Measurements from ENCODE around the gene UPF2. TPM values are rescaled to one million over a fixed set of nuclear protein-coding genes. Genes with fewer than 3 reads are reported as not detected.

The UPF2 gene
- polyA plus RNA-seq, 1 donor (not counting 4 experiments of a cell fraction or from before 2014, with no cell fraction given): 20.3 TPM

DNA sequence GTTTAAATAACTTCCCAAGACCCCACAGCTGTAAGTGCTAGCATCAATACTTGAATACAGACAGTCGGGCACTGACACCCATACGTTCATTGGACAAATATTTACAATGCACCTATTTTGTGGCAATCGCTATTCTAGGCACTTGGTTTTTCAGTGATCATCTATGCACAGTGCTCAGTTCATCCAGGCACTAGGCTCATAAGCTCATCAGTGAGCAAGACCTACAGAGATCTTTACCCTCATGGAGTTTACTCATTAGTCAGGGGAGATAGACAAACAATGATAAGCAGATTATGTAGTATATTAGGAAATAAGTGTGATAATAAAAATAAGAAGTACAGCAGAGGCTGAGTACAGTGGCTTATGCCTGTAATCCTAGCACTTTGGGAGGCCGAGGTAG lies 18.5 kb upstream of the UPF2 start:
- H3K9ac ChIP-seq (ENCODE audit: control insufficient read depth, extremely low read depth, insufficient read depth, low read length): no peak overlapping the region
- FAIRE-seq: no peak
- no peaks in the 10 kb centered on the region for H3K36me3 ChIP-seq (ENCODE audit: control insufficient read depth in 2 of 2, extremely low read depth in 1 of 2, insufficient read depth in 2 of 2, low read length in 2 of 2)
- H3K27ac ChIP-seq (ENCODE audit: control insufficient read depth, insufficient read depth, low read length): no peak overlapping the region
- no peak overlapping the region for H3K4me2 ChIP-seq (ENCODE audit: control insufficient read depth, extremely low read depth, insufficient read depth, low read depth, low read length)
- no peaks in the 10 kb centered on the region for H3K27me3 ChIP-seq (ENCODE audit: control insufficient read depth, extremely low read depth, insufficient read depth, low read length)
- H3K79me2 ChIP-seq (ENCODE audit: control insufficient read depth, insufficient read depth, low read length): no peaks in the 10 kb centered on the region
- no peaks in the 10 kb centered on the region for H3K4me1 ChIP-seq (ENCODE audit: control insufficient read depth, extremely low read depth, insufficient read depth, low read length)
- H4K20me1 ChIP-seq (ENCODE audit: control insufficient read depth, extremely low read depth, insufficient read depth, low read length): no peaks in the 10 kb centered on the region
- no peak for TF ChIP-seq EZH2 (IDR thresholded peaks at IDR 0.05; ENCODE audit: low read length)
- no peaks in the 10 kb centered on the region for H3K9me3 ChIP-seq (ENCODE audit: control insufficient read depth, low read depth, low read length)
- H3K4me3 ChIP-seq (ENCODE audit: control insufficient read depth in 2 of 3, extremely low read depth in 1 of 3, insufficient read depth in 2 of 3, low read depth in 1 of 3, low read length in 3 of 3): no peak overlapping the region
- H3K9me1 ChIP-seq (ENCODE audit: control insufficient read depth, extremely low read depth, insufficient read depth, low read length): no peaks in the 10 kb centered on the region
- no peak for DNase-seq (ENCODE audit: low read depth, low spot score)
- dilution Hi-C loops (cut with MboI; ENCODE audit: extremely low pct_ligation_motif_present, low sequenced_read_pairs): no loop called here
- no peak overlapping the region for H2AFZ ChIP-seq (ENCODE audit: control insufficient read depth, low read length)

DNA sequence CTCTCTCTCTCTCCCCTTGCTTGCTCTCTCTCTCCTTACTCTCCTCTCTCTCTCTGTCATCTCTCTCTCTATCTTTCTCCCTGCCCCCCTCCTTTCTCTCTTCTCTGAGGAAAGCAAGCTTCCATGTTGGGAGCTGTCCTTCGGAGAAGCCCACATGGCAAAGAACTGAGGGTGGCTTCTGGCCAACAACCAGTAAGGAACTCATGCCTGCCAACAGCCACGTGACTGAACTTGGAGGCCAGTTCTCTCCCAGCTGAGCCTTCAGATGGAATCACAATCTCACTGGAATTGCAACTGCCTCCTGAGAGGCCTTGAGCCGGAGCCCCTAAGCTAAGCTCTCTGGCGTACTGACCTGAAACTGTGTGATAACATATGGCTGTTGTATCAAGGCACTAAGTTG lies 14.1 kb upstream of the UPF2 start:
- dilution Hi-C loops (cut with MboI; ENCODE audit: extremely low pct_ligation_motif_present, low sequenced_read_pairs): no loop called here
- Histone ChIP-seq H3K9me3 (ENCODE audit: control insufficient read depth, low read depth, low read length) (no peaks in the 10 kb centered on the region), H4K20me1 (ENCODE audit: control insufficient read depth, extremely low read depth, insufficient read depth, low read length) (no peaks in the 10 kb centered on the region), H3K9me1 (ENCODE audit: control insufficient read depth, extremely low read depth, insufficient read depth, low read length) (no peaks in the 10 kb centered on the region), H3K4me3 (ENCODE audit: control insufficient read depth in 2 of 3, extremely low read depth in 1 of 3, insufficient read depth in 2 of 3, low read depth in 1 of 3, low read length in 3 of 3) (no peak overlapping the region), H3K79me2 (ENCODE audit: control insufficient read depth, insufficient read depth, low read length) (no peaks in the 10 kb centered on the region), H3K4me2 (ENCODE audit: control insufficient read depth, extremely low read depth, insufficient read depth, low read depth, low read length) (no peak overlapping the region), H3K9ac (ENCODE audit: control insufficient read depth, extremely low read depth, insufficient read depth, low read length) (no peak overlapping the region), H3K27ac (ENCODE audit: control insufficient read depth, insufficient read depth, low read length) (no peak overlapping the region), H3K4me1 (ENCODE audit: control insufficient read depth, extremely low read depth, insufficient read depth, low read length) (peaks cover 5% of the 10 kb centered on the region), H2AFZ (ENCODE audit: control insufficient read depth, low read length) (no peak overlapping the region), H3K36me3 (ENCODE audit: control insufficient read depth in 2 of 2, extremely low read depth in 1 of 2, insufficient read depth in 2 of 2, low read length in 2 of 2) (no peaks in the 10 kb centered on the region), H3K27me3 (ENCODE audit: control insufficient read depth, extremely low read depth, insufficient read depth, low read length) (no peaks in the 10 kb centered on the region)
- FAIRE-seq: no peak
- no peak for DNase-seq (ENCODE audit: low read depth, low spot score)
- TF ChIP-seq, protein P1, sequence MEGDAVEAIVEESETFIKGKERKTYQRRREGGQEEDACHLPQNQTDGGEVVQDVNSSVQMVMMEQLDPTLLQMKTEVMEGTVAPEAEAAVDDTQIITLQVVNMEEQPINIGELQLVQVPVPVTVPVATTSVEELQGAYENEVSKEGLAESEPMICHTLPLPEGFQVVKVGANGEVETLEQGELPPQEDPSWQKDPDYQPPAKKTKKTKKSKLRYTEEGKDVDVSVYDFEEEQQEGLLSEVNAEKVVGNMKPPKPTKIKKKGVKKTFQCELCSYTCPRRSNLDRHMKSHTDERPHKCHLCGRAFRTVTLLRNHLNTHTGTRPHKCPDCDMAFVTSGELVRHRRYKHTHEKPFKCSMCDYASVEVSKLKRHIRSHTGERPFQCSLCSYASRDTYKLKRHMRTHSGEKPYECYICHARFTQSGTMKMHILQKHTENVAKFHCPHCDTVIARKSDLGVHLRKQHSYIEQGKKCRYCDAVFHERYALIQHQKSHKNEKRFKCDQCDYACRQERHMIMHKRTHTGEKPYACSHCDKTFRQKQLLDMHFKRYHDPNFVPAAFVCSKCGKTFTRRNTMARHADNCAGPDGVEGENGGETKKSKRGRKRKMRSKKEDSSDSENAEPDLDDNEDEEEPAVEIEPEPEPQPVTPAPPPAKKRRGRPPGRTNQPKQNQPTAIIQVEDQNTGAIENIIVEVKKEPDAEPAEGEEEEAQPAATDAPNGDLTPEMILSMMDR (optimal IDR thresholded peaks at IDR 0.05 in 1 of 3, IDR thresholded peaks at IDR 0.05 in 1 of 3, conservative IDR thresholded peaks at IDR 0.05 in 1 of 3; ENCODE audit: extremely low read depth in 1 of 3, insufficient read depth in 2 of 3, low read length in 3 of 3): no peak
- TF ChIP-seq EZH2 (IDR thresholded peaks at IDR 0.05; ENCODE audit: low read length): no peak

DNA sequence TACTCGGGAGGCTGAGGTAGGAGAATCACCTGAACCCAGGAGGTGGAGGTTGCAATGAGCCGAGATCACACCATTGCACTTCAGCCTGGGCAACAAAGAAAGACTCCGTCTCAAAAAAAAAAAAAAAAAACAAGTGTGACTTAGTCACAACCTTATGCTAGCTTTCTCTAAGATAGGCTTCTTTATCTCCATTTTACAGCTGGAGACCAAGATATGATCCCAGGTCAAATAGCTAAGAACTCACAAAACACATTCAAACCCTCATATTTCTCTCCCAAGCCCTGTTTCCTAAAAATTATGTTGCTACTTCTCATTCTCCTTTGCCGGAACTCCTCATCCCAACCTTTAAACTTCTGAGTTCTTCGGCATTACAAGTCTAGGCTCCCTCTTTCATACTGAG lies 13.1 kb upstream of the UPF2 start:
- no peaks in the 10 kb centered on the region for H4K20me1 ChIP-seq (ENCODE audit: control insufficient read depth, extremely low read depth, insufficient read depth, low read length)
- H3K4me1 ChIP-seq (ENCODE audit: control insufficient read depth, extremely low read depth, insufficient read depth, low read length): peaks cover 5% of the 10 kb centered on the region
- TF ChIP-seq, protein P1 (optimal IDR thresholded peaks at IDR 0.05 in 1 of 3, IDR thresholded peaks at IDR 0.05 in 1 of 3, conservative IDR thresholded peaks at IDR 0.05 in 1 of 3; ENCODE audit: extremely low read depth in 1 of 3, insufficient read depth in 2 of 3, low read length in 3 of 3): no peak
- TF ChIP-seq EZH2 (IDR thresholded peaks at IDR 0.05; ENCODE audit: low read length): no peak
- no peaks in the 10 kb centered on the region for H3K9me3 ChIP-seq (ENCODE audit: control insufficient read depth, low read depth, low read length)
- DNase-seq (ENCODE audit: low read depth, low spot score): no peak
- no peak overlapping the region for H3K9ac ChIP-seq (ENCODE audit: control insufficient read depth, extremely low read depth, insufficient read depth, low read length)
- no peak for FAIRE-seq
- no peak overlapping the region for H2AFZ ChIP-seq (ENCODE audit: control insufficient read depth, low read length)
- no peaks in the 10 kb centered on the region for H3K79me2 ChIP-seq (ENCODE audit: control insufficient read depth, insufficient read depth, low read length)
- H3K4me2 ChIP-seq (ENCODE audit: control insufficient read depth, extremely low read depth, insufficient read depth, low read depth, low read length): no peak overlapping the region
- H3K27ac ChIP-seq (ENCODE audit: control insufficient read depth, insufficient read depth, low read length): no peak overlapping the region
- no peak overlapping the region for H3K4me3 ChIP-seq (ENCODE audit: control insufficient read depth in 2 of 3, extremely low read depth in 1 of 3, insufficient read depth in 2 of 3, low read depth in 1 of 3, low read length in 3 of 3)
- no peaks in the 10 kb centered on the region for H3K27me3 ChIP-seq (ENCODE audit: control insufficient read depth, extremely low read depth, insufficient read depth, low read length)
- no peaks in the 10 kb centered on the region for H3K36me3 ChIP-seq (ENCODE audit: control insufficient read depth in 2 of 2, extremely low read depth in 1 of 2, insufficient read depth in 2 of 2, low read length in 2 of 2)
- no peaks in the 10 kb centered on the region for H3K9me1 ChIP-seq (ENCODE audit: control insufficient read depth, extremely low read depth, insufficient read depth, low read length)
- dilution Hi-C loops (cut with MboI; ENCODE audit: extremely low pct_ligation_motif_present, low sequenced_read_pairs): no loop called here
